Ramos (cell line): ENCODE measurements around the gene TMEM18.

Experiments used
- in situ Hi-C: fragments of 300-500 bp; cut with MboI; formaldehyde crosslinking; loops from one replicate; pipeline ENCODE4 v1.14.3; 2022; ENCODE audit warnings: low sequenced_read_pairs; ENCODE audit not compliant: unreplicated experiment

The TMEM18 gene

DNA sequence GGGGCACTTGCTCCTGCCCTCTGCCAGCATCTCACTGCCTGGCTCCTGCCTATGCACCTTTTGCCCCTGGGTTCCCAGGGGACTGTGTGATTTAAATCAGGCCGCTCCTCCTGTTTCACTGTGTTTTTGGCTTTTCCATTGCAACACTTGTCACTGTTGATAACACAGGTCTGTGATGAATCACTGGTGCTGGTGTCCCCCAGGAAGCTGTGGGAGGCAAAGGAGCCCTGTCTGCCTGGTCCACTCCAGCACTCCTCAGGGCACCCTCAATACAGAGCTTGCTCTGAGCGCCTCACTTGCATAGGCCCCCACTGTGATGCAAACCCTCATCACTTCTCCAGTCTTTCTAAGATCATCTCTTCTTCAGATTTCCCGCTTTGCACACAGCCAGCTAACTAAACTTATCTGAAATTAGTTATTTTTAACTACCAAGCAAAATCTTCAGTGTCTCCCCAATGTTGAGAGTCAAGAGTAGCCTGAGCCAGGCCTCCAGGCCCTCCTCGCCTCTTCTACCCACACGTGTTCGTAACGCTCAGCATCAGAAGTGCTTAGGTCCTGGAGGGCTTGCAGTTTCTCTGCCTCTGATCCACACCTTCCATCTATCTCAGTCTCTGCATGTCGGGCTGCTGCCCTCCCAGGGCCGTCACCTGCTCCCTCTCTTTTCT, 2.8 kb downstream of the TMEM18 start:
- in situ Hi-C loops, result no loop called here

DNA sequence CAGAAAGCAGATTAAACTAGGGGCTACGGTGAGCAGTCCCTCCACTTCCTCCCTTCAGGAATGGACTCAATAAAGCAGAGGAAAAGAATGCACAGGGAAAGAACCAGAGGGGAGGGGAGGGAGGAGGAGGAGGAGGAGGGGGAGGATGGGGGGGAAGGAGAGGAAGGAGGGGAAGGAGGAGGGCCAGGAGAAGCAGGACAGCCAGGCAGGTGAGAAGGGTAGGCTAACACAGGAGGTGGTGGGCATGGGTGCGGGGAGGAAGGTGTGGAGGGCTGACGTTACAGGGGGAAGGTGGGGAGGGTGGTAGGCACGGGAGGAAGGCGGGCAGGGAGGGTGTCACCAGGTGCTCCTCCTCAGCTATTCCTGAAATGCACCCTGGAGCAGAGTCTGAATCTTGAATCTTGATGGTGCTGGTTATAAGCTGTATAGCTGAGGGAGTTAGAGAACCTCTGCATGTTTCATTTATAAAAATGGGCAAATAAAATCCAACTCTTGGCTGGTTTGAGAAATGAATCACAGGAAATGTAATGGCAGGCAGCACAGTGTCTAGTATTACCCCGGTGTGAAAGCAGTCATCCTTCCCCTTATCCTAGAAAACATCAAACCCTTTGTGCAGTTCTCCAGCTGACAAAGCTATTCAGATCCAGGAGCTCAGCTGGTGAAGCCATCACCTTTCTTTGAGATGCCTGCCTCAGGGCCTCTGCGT, 3.4 kb downstream of the TMEM18 start:
- in situ Hi-C loops, result no loop called here

DNA sequence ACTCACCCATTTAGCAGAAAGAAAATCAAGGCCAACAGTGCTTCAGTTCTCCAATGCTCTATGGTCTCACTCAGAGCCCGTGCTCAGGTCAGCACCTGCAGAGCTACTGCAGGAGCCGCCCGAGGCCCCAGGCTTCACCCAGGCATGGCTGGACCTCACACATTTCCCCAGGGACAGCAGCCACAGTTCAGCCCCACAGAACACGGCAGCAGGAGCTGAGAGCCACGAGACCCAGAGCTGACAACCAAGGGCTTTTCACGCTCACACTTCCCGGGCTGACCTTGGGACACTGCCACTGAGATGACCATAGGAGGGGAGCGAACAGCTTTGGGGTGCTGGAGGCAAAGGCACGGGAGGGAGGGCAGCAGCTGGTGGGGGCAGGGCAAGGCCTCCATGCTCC, 4.2 kb downstream of the TMEM18 start:
- in situ Hi-C loops, result no loop called here

DNA sequence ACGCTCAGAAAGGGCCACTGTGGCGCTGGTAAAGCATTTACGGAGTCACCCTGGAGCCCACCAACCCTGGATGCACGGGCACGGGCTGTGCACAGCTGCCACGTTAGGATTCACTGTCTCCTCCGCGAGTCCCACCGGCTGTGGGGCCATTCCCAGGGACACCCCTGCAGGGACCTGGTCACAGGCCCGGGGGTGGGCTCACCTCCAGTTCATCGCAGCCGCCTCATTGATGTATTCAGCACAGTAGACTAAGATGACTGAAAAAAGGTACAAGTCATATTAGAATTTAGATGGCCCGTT, 4.7 kb downstream of the TMEM18 start:
- in situ Hi-C loops, result no loop called here

DNA sequence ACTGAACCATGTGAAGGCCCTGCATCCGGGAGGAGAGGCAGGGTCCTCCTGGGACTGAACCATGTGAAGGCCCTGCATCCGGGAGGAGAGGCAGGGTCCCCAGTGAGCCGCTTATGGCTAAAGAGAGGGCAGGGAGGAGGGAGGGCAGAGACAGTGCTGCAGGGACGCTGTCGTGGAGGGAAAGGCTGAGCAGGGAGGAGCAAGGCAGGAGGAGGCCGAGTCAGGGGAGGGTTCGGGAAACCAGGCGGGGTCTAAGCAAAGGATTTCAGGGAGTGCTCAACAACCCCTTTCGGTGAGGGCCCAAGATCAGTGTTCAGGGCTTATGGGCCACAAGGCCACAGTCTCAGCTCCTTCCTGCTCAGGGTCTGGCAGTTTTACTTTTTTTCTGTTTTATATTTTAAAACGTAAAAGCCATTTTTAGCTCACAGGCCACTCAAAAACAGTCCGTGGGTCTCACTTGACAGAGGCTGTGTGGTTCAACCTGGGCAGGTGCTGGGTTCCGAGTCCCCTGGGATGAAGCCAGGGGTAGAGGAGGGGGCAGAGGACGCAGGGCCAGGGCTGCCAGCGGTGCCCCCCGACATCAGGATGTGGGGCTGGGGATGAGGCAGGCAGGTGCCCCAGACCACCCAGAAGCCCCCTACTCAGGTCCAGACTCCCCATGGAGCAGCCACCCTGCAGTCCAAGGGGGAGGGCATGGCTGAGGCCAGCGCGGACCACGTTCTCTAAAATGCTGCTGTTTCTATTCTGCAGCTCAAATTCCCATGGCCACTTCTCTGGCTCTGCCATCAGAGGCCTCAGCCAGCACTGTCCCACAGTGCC, 5.2 kb downstream of the TMEM18 start:
- in situ Hi-C loops, result no loop called here

DNA sequence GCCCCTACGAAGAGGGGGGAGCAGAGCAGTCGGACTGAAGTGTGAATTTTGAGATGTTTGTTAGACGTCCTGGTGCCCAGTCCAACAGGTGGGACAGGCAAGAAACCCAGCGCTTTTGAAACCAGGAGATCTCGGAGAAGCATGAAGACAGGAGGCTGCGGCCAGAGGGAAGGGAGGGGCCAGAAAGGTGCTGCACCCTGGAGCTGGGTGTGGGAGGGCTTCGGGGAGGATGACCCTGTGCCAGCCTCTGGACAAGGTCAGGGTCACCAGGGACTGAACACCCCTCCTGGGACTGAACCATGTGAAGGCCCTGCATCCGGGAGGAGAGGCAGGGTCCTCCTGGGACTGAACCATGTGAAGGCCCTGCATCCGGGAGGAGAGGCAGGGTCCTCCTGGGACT, 6.1 kb downstream of the TMEM18 start:
- in situ Hi-C loops, result no loop called here

DNA sequence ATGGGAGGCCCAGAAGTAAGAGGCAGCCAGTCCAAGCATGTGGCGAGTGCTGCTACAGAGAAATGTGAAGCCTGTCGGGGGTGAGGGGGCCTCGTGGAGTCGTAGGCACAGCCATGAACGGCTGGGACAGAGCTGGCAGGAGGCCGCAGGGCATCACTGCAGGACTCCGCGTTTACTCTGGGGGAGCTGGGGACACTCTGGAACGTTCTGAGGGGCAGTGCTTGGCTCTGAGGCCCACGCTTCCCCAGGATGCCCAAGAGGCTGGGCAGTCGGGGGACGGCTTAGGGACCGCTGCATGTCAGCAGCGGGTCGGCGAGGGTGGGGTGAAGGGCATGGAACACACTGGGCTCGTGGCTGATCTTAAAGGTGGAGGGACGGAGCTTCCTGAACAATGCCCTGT, 6.6 kb downstream of the TMEM18 start:
- in situ Hi-C loops, result no loop called here

DNA sequence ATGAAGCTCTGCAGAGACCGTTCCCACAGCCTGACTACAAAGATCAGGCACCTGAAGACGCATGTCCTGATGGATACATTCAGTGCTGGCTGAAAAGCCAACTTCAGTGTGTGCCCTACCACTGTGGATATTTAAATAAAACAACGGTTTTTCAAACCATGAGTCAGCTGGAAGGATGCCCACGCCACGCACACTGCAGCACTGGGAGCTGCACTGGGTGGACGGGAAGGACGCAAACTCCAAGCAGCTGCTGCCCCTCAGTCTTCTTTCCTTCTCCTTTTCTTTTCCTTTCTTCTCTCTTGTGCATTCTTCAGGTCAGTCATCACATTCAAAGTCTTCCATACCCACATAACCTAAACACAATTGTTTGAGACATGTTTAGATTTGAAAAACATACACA, 7.9 kb downstream of the TMEM18 start:
- in situ Hi-C loops, result no loop called here

DNA sequence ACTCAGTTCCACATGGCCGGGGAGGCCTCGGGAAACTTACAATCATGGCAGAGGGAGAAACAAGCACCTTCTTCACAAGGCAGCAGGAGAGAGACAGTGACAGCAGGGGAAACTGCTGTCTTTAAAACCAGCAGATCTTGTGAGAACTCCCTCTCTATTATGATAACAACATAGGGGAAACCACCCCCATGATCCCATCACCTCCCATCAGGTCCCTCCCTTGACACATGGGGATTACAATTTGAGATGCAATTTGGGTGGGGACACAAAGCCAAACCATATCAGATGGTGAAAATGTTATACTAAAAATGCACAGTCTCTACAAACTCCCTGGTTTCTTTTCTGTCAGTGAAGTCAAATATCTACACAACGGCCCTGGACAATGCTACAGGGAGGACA, 9.2 kb downstream of the TMEM18 start:
- in situ Hi-C loops, result no loop called here

DNA sequence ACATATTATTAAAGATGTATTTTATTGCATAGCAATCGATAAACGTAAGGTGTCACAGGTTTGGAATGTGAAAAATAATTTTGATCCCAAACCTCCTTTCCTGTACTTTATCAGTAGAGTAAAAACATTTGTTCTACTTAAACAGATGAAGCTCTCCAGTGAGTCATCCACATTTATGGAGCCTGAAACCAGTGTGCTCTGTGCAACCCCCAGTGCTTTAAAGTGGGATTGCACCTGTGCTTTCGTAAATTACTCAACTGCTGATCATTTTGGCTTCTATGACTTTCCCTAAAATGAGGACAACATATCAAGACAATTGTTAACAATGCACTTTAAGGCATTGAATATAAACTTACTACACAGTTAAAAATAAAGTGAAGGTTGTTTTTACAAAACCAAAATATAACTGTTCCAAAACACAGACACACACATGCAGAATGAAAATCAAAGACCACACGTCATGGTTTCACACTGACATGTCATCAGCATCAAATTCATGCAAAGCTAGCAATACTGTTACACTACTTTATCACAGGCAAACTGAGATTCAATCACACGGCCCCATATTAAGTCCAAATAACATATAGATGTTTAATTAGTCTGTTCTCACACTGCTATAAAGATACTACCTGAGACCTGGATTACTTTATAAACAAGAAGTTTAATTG, 9.7 kb downstream of the TMEM18 start:
- in situ Hi-C loops, result no loop called here

DNA sequence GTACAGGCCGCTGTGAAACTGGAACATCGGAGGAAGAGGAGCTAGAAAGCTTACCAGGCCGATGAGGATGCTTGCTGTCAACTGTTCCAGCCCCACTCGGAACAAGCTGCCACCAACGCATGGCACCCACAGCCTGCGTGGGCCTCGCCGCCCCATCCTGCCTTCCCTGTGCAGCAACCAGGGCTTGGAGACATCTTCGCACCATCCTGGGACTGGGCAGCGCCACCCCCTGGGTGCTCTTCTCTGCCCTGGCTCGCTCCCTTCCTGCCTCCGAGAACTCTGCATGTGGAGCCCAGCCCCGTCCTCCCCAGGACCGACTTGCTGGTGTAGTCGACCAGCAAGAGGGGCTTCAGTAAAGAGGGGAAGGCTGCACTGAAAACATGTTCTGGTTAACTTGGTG, 10.8 kb downstream of the TMEM18 start:
- in situ Hi-C loops, result no loop called here

DNA sequence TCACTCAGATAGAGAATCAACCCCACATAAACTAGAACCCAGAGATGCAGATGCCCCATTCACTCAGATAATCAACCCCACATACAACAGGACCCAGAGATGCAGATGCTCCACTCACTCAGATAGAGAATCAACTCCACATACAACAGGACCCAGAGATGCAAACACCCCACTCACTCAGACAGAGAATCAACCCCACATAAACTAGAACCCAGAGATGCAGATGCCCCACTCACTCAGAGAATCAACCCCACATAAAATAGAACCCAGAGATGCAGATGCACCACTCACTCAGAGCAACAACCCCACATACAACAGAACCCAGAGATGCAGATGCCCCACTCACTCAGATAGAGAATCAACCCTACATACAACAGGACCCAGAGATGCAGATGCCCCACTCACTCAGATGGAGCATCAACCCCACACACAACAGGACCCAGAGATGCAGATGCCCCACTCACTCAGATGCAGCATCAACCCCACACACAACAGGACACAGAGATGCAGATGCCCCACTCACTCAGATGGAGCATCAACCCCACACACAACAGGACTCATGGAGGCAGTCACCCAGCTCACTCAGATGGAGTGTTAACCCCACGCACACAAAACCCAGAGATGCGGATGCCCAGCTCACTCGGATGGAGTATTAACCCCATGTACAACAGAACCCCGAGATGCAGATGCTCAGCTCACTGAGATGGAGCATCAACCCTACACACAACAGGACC, 11.7 kb downstream of the TMEM18 start:
- in situ Hi-C loops, result no loop called here

DNA sequence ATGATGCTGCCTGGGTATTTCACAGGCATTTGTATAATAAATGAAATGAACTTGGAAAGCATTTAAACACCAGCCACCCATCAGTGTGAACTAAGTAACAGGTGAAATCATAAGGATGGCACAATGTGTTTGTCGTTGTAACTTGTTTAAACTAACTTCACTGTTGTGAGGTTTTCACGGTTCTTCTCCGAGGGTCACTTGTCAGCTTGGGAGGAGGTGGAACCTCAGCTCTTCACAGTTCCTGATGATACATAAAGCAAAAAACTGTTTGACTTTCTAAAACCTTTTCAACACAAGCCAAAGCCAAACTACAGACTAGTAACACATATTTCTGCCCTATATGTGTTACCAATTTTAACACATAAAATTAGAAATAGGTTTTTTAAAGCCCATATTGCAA, 13.1 kb downstream of the TMEM18 start:
- in situ Hi-C loops, result no loop called here

DNA sequence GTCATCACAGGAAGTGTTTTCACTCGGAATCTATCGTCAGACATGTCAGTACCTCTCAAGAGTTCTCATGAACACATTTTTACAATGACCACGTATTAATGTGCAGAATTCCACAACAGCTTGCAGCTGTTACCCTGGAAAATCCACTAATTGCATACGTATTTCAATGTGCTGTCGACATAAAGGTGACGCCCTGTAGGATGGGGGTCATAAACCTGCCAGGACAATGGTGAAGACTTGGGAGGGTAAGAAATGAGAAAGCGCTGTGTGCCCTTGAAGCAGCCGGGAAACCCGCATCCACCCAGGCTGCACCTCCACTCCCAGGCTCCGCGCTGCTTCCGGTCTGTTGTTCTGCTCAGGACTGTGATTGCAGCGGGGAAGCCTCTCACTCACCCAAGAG, 14.0 kb downstream of the TMEM18 start:
- in situ Hi-C loops, result no loop called here

DNA sequence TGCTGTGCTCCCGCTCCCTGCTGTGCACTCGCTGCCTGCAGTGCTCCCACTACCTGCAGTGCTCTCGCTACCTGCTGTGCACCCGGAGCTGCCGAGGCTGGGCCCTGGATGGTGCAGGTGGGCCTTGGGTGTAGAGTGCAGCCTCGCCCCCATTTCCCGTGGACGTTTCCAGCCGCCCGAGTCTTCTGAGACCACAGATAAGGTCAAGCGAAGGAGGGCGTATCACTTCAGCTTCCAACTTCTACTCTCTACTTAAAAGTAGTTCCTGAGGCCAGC, 15.9 kb downstream of the TMEM18 start:
- in situ Hi-C loops, result no loop called here

DNA sequence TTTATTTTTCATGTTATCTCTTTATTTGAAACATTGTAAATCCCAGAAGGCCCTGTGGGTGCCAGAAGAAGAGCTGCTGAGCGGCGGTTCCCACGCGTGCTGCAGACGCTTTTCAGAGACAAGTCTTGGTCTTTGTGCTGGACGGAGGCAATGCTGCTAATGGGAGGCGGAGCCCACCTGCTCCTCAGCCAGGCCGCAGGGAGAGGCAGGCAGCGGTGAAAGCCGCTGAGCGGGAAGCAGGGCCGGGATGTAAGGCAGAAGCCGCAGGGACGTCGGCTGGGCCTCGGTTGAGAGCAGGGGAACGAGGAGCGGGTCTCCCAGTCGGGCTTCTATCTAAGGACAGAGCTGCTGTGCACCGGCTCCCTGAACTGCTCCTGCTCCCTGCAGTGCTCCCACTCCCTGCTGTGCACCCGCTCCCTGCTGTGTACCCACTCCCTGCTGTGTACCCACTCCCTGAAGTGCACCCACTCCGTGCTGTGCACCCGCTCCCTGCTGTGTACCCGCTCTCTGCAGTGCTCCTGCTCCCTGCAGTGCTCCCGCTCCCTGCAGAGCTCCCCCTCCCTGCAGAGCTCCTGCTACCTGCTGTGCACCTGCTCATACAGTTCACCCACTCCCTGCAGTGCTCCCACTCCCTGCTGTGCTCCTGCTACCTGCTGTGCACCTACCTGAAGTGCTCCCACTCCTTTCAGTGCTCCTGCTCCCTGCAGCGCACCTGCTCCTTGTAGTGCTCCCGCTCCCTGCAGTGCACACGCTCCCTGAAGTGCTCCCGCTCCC, 16.4 kb downstream of the TMEM18 start:
- in situ Hi-C loops, result no loop called here

DNA sequence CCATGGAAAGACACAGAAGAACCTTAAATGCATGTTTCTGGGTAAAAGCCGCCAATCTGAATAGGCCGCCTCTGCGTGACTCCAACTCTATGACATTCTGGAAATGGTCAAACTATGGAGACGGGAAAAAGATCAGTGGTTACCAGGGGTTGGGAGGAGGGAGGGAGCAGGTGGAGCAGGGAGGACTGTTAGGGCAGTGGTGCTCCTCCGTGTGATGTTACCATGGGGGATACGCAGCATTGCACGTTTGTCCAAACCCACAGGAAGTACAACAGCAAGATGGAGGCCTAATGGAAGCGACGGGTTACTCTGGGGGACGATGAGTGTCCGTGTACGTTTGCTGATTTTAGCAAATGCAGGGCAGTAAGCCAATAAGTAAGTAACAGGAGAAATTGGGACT, 17.2 kb downstream of the TMEM18 start:
- in situ Hi-C loops, result no loop called here

DNA sequence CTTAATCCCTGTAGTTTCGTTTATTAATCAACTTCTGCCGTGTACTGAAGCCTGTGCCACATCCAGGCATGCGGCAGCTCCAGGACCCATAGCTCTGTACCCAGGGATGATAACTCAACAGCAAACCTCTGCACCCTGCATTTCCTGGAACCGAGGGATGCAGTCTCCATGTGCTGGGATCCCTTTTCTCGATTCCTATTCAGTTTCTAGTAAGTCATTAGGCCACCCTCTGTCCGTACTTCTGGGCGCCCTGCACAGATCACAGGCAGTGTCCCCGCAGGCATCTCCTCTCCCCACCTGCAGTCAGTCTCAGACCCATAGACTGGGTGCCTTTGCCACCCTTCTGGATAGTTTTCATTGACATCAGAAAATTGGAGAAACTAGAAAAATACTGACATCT, 18.8 kb downstream of the TMEM18 start:
- in situ Hi-C loops, result no loop called here

DNA sequence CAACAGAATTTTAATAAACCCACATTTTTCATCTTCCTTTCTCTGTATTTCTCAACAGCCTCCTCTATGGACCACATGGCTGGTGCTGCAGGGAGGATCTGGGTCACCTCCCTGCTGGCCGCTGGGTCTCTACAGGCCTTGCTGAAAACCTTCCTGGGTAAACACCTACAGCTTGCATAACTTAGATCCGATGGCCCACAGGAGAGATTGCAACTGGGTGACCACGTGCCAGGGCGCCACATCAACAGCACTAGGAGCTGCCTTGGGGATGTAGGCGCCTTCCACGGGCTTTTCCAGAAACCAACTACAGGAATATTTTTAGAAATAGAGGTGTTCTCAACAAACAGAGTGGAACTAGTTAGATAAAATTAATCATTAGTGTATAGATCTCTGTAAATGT, 19.4 kb downstream of the TMEM18 start:
- in situ Hi-C loops, result no loop called here

DNA sequence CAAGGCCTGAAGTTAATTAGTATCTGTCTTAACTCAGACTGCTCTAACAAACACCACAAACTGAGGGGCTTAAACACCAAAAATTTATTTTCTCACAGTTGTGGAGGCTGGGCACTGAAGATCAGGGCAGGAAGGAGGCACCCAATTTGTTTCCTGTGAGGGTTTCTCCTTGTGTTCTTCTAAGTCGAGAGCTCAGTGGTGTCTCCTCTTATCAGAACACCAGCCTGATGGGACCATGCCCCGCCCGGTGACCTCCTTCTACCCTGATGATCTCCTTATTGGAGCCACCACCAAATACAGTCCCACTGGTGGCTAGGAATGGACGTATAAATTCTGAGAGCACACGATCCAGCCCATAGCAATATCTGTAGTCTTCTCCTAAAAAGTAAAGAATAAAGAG, 20.5 kb downstream of the TMEM18 start:
- in situ Hi-C loops, result no loop called here
